H1 (cell line): ENCODE results near the gene INA. TPM values are rescaled to one million over a fixed set of nuclear protein-coding genes. Genes with fewer than 3 reads are reported as not detected.

Source experiments
- GABPA ChIP-seq: IDR thresholded peaks from 2 replicates; pipeline ENCODE4 v1.6.1; 2011; ENCODE audit warnings: mild to moderate bottlenecking, low read length, moderate library complexity, borderline replicate concordance; ENCODE audit not compliant: insufficient read depth
- KDM1A ChIP-seq: fragments of 200-600, 300-600 bp; sonication (generic); IDR thresholded peaks from 2 replicates; pipeline ENCODE4 v1.7.1; 2016; ENCODE audit warnings: mild to moderate bottlenecking, low read length, borderline replicate concordance
- RFX5 ChIP-seq: IDR thresholded peaks from 2 replicates; pipeline ENCODE4 v1.6.1; 2011; ENCODE audit warnings: low read depth, low read length, improper control_type of control experiment, borderline replicate concordance
- polyA plus RNA-seq, 7 experiments: library from polyadenylated mRNA; depleted of rRNA in 3 of 7; stranded (reverse) in 5 of 7; unstranded in 2 of 7; fragments of >200 nt in 5 of 7; fragments of 200-250 nt in 2 of 7; gene quantifications; 1 replicate in 5 of 7; 2 replicates in 1 of 7; 4 replicates in 1 of 7; pipeline versions ENCODE4 v1.2.1 to v1.2.3, GENCODE V29; 2011 to 2013; ENCODE audit warnings: missing spikeins in 2 of 7, mixed read lengths in 2 of 7
- total RNA-seq: library from RNA; stranded (reverse); fragmentation: NEBNext Ultra II Directional; extraction: Animal tissue kit (Norgen Biotek cat#: 25700); gene quantifications from 2 replicates; pipeline ENCODE4 v1.2.1, GENCODE V29; 2021

The INA gene
- total and polyA plus RNA-seq, 2 of the 8 experiments (the other 6 are each of a cell fraction or from before 2014, with no cell fraction given) = 17.1 to 18.1 TPM

DNA sequence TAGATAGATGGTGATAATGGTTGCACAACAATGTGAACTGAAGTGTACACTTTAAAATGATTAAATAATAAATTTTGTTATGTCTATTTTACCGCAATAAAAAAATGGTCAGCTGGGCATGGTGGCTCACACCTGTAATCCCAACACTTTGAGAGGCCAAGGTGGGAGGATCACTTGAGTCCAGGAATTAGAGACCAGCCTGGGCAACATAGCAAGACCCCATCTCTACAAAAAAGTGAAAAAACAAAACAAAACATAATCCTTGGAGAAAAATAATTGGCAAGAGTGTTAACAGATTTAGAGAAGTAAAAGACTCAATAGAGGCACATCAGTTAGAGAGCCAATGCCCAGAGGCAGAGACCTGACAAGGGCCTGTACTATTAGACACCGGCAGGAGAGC, 41.2 kb upstream of the INA start (continued):
- no peak for TF ChIP-seq RFX5
- TF ChIP-seq KDM1A = no peak
- TF ChIP-seq GABPA = no peak
